ENCODE results near the gene GBA3. TPM values are rescaled to one million over a fixed set of nuclear protein-coding genes. Genes with fewer than 3 reads are reported as not detected.

GBA3 gene
- total and polyA plus RNA-seq, 7 donors: 0.33 to 17.3 (median 1.6) TPM; not detected in 2

DNA sequence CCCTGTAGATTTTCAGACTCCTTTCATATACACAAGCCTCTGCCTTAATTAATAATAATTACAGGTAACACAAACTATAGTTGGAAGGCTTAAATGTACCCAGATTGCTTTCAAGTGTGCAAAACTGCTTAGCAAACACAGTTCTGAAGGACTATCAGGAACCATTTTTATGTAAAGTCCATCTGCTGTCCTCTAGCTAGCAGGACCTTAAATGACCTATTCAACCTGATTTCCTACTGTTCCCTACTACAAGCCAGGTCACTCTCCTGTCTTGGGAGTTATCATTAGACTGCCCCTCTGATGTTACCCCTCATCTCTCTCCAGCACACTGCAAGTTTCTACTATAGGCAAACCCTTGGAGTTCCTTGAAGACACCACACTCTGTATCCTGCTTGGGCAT, 157.3 kb downstream of the GBA3 start:
- no peaks in the 10 kb centered on the region for H3K27me3 ChIP-seq
- H3K4me1 ChIP-seq: no peaks in the 10 kb centered on the region
- H3K27ac ChIP-seq: no peak overlapping the region
- no peaks in the 10 kb centered on the region for H3K9me3 ChIP-seq
- DNase-seq: no peak
- TF ChIP-seq CTCF (IDR thresholded peaks at IDR 0.05) (no peak), POLR2A (IDR thresholded peaks at IDR 0.05) (no peak), POLR2AphosphoS5 (IDR thresholded peaks at IDR 0.05) (no peak), EP300 (IDR thresholded peaks at IDR 0.05) (no peak)
- no peaks in the 10 kb centered on the region for H3K36me3 ChIP-seq
- intact Hi-C loops (cut with DNase I): no loop called here
- no peak overlapping the region for H3K4me3 ChIP-seq

- 45% methylated on average over 2 of the region's 2 CpGs for WGBS, 2 donors
Measured at GRCh38 chr4:22850630-22851029, 157.9 kb downstream of the GBA3 start.

GRCh38 chr4:22857411-22857810, 164.7 kb downstream of the GBA3 start:
- no peak for DNase-seq
- no peak for TF ChIP-seq POLR2AphosphoS5 (IDR thresholded peaks at IDR 0.05)
- no peak for TF ChIP-seq CTCF (IDR thresholded peaks at IDR 0.05)
- TF ChIP-seq EP300 (IDR thresholded peaks at IDR 0.05): no peak
- TF ChIP-seq POLR2A (IDR thresholded peaks at IDR 0.05): no peak
- intact Hi-C loops (cut with DNase I): no loop called here
- H3K4me3 ChIP-seq: no peak overlapping the region
- no peak overlapping the region for H3K27ac ChIP-seq
- H3K9me3 ChIP-seq: no peaks in the 10 kb centered on the region
- no peaks in the 10 kb centered on the region for H3K27me3 ChIP-seq
- no peaks in the 10 kb centered on the region for H3K36me3 ChIP-seq
- 96 to 98% methylated on average over 2 of the region's 2 CpGs for WGBS, 2 donors
- H3K4me1 ChIP-seq: no peaks in the 10 kb centered on the region

More at GRCh38 chr4:22850630-22851029, 157.9 kb downstream of the GBA3 start:
- H3K9me3 ChIP-seq: no peaks in the 10 kb centered on the region
- H3K4me1 ChIP-seq: no peaks in the 10 kb centered on the region
- DNase-seq: no peak
- intact Hi-C loops (cut with DNase I): no loop called here
- no peaks in the 10 kb centered on the region for H3K36me3 ChIP-seq
- no peak overlapping the region for H3K4me3 ChIP-seq
- no peaks in the 10 kb centered on the region for H3K27me3 ChIP-seq
- no peak overlapping the region for H3K27ac ChIP-seq
- no peak for TF ChIP-seq CTCF (IDR thresholded peaks at IDR 0.05)
- TF ChIP-seq POLR2A (IDR thresholded peaks at IDR 0.05): no peak
- TF ChIP-seq EP300 (IDR thresholded peaks at IDR 0.05): no peak
- TF ChIP-seq POLR2AphosphoS5 (IDR thresholded peaks at IDR 0.05): no peak

GRCh38 chr4:22859318-22859717, 166.6 kb downstream of the GBA3 start:
- Histone ChIP-seq H3K27me3 (no peaks in the 10 kb centered on the region), H3K36me3 (no peaks in the 10 kb centered on the region), H3K4me1 (no peaks in the 10 kb centered on the region), H3K9me3 (no peaks in the 10 kb centered on the region), H3K27ac (no peak overlapping the region), H3K4me3 (no peak overlapping the region)
- TF ChIP-seq EP300 (IDR thresholded peaks at IDR 0.05) (no peak), POLR2A (IDR thresholded peaks at IDR 0.05) (no peak), POLR2AphosphoS5 (IDR thresholded peaks at IDR 0.05) (no peak), CTCF (IDR thresholded peaks at IDR 0.05) (no peak)
- intact Hi-C loops (cut with DNase I): no loop called here
- no peak for DNase-seq
- WGBS, 2 donors: 75 to 82% methylated on average over 2 of the region's 2 CpGs

Other genes starting within 250 kb of the GBA3 start
- 10 to 100 TPM; 51.6 to 86.1 (median 65.5) TPM for gene ADGRA3, start 176.9 kb upstream of the GBA3 start, total RNA-seq
- 10 to 100 TPM in 1 of 3 donors, 1 to 10 TPM in 2; 4.4 to 16.2 (median 6.0) TPM for gene ADGRA3, start 176.9 kb upstream of the GBA3 start, polyA plus RNA-seq